Measurements from ENCODE around the gene LRRC27.

DNA sequence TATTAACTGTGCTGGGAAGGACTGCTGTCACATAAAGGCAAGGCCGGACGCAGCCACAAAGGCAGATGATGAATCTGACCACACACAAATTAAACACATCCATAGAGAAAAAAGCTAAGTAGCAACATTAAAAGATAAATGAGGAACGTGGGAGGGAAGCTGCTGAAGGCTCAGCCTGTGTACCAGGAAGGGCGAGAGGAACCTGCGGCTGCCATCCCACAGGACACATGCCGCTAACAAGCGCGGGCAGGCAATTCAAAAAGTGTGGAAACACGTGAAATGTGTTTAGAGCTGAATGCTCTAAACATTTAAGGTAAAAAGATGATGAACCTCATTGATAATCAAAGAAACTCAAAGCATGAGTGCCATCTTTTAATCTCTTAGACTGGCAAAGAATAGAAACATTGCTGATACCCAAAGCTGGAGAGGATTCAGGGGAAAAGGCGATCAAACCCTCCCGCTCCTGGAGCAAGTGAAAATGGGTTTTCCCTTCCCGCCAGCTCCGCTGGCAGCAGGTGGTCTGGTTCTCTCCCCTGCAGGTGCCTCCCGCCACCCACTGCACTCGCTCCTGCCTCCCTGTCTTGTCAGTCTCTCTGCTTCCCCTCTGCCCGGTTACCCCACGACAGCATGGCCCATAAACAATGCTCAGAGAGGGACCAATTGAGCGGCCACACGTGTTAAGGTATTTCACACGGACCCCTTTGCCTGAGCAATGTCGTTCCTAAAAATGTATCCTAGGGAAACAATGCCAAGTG is 28.5 kb upstream of the LRRC27 start:
- TF ChIP-seq POLR2A (IDR thresholded peaks at IDR 0.05) = no peak
- TF ChIP-seq, protein P1, sequence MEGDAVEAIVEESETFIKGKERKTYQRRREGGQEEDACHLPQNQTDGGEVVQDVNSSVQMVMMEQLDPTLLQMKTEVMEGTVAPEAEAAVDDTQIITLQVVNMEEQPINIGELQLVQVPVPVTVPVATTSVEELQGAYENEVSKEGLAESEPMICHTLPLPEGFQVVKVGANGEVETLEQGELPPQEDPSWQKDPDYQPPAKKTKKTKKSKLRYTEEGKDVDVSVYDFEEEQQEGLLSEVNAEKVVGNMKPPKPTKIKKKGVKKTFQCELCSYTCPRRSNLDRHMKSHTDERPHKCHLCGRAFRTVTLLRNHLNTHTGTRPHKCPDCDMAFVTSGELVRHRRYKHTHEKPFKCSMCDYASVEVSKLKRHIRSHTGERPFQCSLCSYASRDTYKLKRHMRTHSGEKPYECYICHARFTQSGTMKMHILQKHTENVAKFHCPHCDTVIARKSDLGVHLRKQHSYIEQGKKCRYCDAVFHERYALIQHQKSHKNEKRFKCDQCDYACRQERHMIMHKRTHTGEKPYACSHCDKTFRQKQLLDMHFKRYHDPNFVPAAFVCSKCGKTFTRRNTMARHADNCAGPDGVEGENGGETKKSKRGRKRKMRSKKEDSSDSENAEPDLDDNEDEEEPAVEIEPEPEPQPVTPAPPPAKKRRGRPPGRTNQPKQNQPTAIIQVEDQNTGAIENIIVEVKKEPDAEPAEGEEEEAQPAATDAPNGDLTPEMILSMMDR (IDR thresholded peaks at IDR 0.05) = no peak

All from adrenal gland (tissue), 5 donors.